BE2C (cell line): ENCODE data around the gene CCNJ.
A peak's percentile ranks its signal among the peaks of the same experiment; 100 is the strongest.

Experiments used
- DNase-seq: peaks from one replicate; pipeline ENCODE4 v3.0.0-alpha.2; 2020
- H3K27me3 ChIP-seq: fragments of 250-450 bp; sonication (Bioruptor Pico); 2 replicates; pipeline ENCODE4 v1.5.1; 2020; ENCODE audit warnings: mild to moderate bottlenecking
- H3K36me3 ChIP-seq: fragments of 250-450 bp; sonication (Bioruptor Pico); 2 replicates; pipeline ENCODE4 v1.5.1; 2020; ENCODE audit warnings: mild to moderate bottlenecking
- H3K4me1 ChIP-seq: fragments of 250-450 bp; sonication (Bioruptor Pico); 2 replicates; pipeline ENCODE4 v1.5.1; 2020
- H3K4me3 ChIP-seq: 2 replicates; pipeline ENCODE4 v1.5.1; 2011; ENCODE audit warnings: low read depth, low read length
- H3K9me3 ChIP-seq: fragments of 250-450 bp; sonication (Bioruptor Pico); 2 replicates; pipeline ENCODE4 v1.5.1; 2020
- CTCF ChIP-seq: IDR thresholded peaks from 2 replicates; pipeline ENCODE4 v1.5.1; 2012; ENCODE audit warnings: mild to moderate bottlenecking, low read depth, low read length

CCNJ gene

GRCh38 chr10:96089670-96090462, 46.5 kb downstream of the CCNJ start:
- H3K27me3 ChIP-seq, result peaks cover 23% of the 10 kb centered on the region
- DNase-seq, result peak; percentile 89
- peak overlapping the region; percentile 95 for H3K4me3 ChIP-seq
- no peak for TF ChIP-seq CTCF
- no peaks in the 10 kb centered on the region for H3K4me1 ChIP-seq
- H3K36me3 ChIP-seq, result no peaks in the 10 kb centered on the region
- no peaks in the 10 kb centered on the region for H3K9me3 ChIP-seq

GRCh38 chr10:96090463-96090800, 47.0 kb downstream of the CCNJ start:
- no peaks in the 10 kb centered on the region for H3K36me3 ChIP-seq
- H3K9me3 ChIP-seq, result no peaks in the 10 kb centered on the region
- TF ChIP-seq CTCF, result no peak
- peak overlapping the region; percentile 95 for H3K4me3 ChIP-seq
- DNase-seq, result no peak
- H3K27me3 ChIP-seq, result peaks cover 27% of the 10 kb centered on the region
- H3K4me1 ChIP-seq, result no peaks in the 10 kb centered on the region

GRCh38 chr10:96092999-96093767, 49.8 kb downstream of the CCNJ start:
- no peak for DNase-seq
- no peaks in the 10 kb centered on the region for H3K9me3 ChIP-seq
- no peaks in the 10 kb centered on the region for H3K36me3 ChIP-seq
- H3K4me1 ChIP-seq, result no peaks in the 10 kb centered on the region
- no peak overlapping the region for H3K4me3 ChIP-seq
- no peak for TF ChIP-seq CTCF
- peaks cover 51% of the 10 kb centered on the region for H3K27me3 ChIP-seq

GRCh38 chr10:96093948-96094347, 50.6 kb downstream of the CCNJ start:
- no peak for DNase-seq
- Histone ChIP-seq H3K9me3 (no peaks in the 10 kb centered on the region), H3K27me3 (peaks cover 57% of the 10 kb centered on the region), H3K4me1 (no peaks in the 10 kb centered on the region), H3K4me3 (no peak overlapping the region), H3K36me3 (no peaks in the 10 kb centered on the region)
- TF ChIP-seq CTCF, result no peak

GRCh38 chr10:96096958-96097357, 53.6 kb downstream of the CCNJ start:
- Histone ChIP-seq H3K4me1 (no peaks in the 10 kb centered on the region), H3K9me3 (no peaks in the 10 kb centered on the region), H3K4me3 (no peak overlapping the region), H3K27me3 (peaks cover 67% of the 10 kb centered on the region), H3K36me3 (no peaks in the 10 kb centered on the region)
- no peak for TF ChIP-seq CTCF
- no peak for DNase-seq

- Histone ChIP-seq H3K9me3 (no peaks in the 10 kb centered on the region), H3K27me3 (peaks cover 64% of the 10 kb centered on the region), H3K4me3 (no peak overlapping the region), H3K4me1 (no peaks in the 10 kb centered on the region), H3K36me3 (no peaks in the 10 kb centered on the region)
- no peak for TF ChIP-seq CTCF
- DNase-seq, result no peak
These were observed 54.5 kb downstream of the CCNJ start for GRCh38 chr10:96097865-96098264.
